Measurements from ENCODE around the gene PSEN1. TPM values are rescaled to one million over a fixed set of nuclear protein-coding genes. Genes with fewer than 3 reads are reported as not detected.

PSEN1 gene
- total and polyA plus RNA-seq, 2 donors (not counting 3 experiments of a cell fraction or from before 2014, with no cell fraction given), result 16.5 to 36.8 TPM

GRCh38 chr14:73234029-73234428 is 97.7 kb downstream of the PSEN1 start:
- DNase-seq (ENCODE audit: low read depth, low spot score) (no peak), FAIRE-seq (no peak)
- no peaks in the 10 kb centered on the region for H4K20me1 ChIP-seq (replicated peaks; ENCODE audit: control insufficient read depth, extremely low read depth, insufficient read depth, low read length)
- H3K4me3 ChIP-seq (replicated peaks in 1 of 3; ENCODE audit: insufficient read depth in 1 of 3, low read depth in 1 of 3, low read length in 3 of 3), result no peak overlapping the region
- no peaks in the 10 kb centered on the region for H3K9me3 ChIP-seq (replicated peaks; ENCODE audit: control insufficient read depth, insufficient read depth, low read length)
- no peak overlapping the region for H3K27ac ChIP-seq (ENCODE audit: insufficient read depth, low read depth, low read length)
- H2AFZ ChIP-seq (ENCODE audit: low read depth, low read length), result no peak overlapping the region
- BruUV-seq (replicated peaks), result no TSS peak
- POLR2A ChIA-PET, result no interaction called here
- intact Hi-C loops (cut with micrococcal nuclease) (no loop called here), dilution Hi-C loops (cut with MboI; ENCODE audit: extremely low pct_ligation_motif_present, low sequenced_read_pairs) (no loop called here)
- H3K36me3 ChIP-seq (ENCODE audit: control insufficient read depth in 2 of 2, extremely low read depth in 1 of 2, insufficient read depth in 2 of 2, low read length in 2 of 2), result no peaks in the 10 kb centered on the region
- H3K27me3 ChIP-seq (ENCODE audit: control insufficient read depth in 2 of 2, insufficient read depth in 2 of 2, low read length in 2 of 2), result peaks cover 5 to 6% of the 10 kb centered on the region in 2 experiments
- H3K4me2 ChIP-seq (ENCODE audit: insufficient read depth, low read length), result no peak overlapping the region
- no peaks in the 10 kb centered on the region for H3K79me2 ChIP-seq (ENCODE audit: control insufficient read depth, insufficient read depth, low read length)
- TF ChIP-seq POLR2A (IDR thresholded peaks at IDR 0.05; ENCODE audit: low read depth, low read length), result no peak
- no peak for TF ChIP-seq EZH2 (IDR thresholded peaks at IDR 0.05; ENCODE audit: borderline replicate concordance, low read depth, low read length, severe bottlenecking)
- no peak for TF ChIP-seq FOS (IDR thresholded peaks at IDR 0.05; ENCODE audit: borderline replicate concordance, insufficient read depth, low read length)
- no peak for TF ChIP-seq MYC (IDR thresholded peaks at IDR 0.05; ENCODE audit: low read depth, low read length)
- TF ChIP-seq POLR2AphosphoS5 (IDR thresholded peaks at IDR 0.05; ENCODE audit: insufficient read depth, low read depth, low read length), result no peak
- TF ChIP-seq, protein P1, sequence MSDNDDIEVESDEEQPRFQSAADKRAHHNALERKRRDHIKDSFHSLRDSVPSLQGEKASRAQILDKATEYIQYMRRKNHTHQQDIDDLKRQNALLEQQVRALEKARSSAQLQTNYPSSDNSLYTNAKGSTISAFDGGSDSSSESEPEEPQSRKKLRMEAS (IDR thresholded peaks at IDR 0.05; ENCODE audit: insufficient read depth, insufficient read length), result no peak
- no peak for TF ChIP-seq CTCF (IDR thresholded peaks at IDR 0.05; ENCODE audit: extremely low read depth in 1 of 2, insufficient read depth in 1 of 2, low read depth in 1 of 2, low read length in 2 of 2)
- no peak for TF ChIP-seq GATA2 (IDR thresholded peaks at IDR 0.05; ENCODE audit: insufficient read depth, insufficient read length, low read depth, low read length)
- no peak for TF ChIP-seq JUN (IDR thresholded peaks at IDR 0.05; ENCODE audit: borderline replicate concordance, insufficient read depth, insufficient read length, low read depth)
- H3K4me1 ChIP-seq (ENCODE audit: control insufficient read depth, extremely low read depth, insufficient read depth, low read length), result peaks cover 29% of the 10 kb centered on the region
- no peak overlapping the region for H3K9ac ChIP-seq (replicated peaks; ENCODE audit: extremely low read depth, insufficient read depth, low read length)
- no peaks in the 10 kb centered on the region for H3K9me1 ChIP-seq (replicated peaks; ENCODE audit: control insufficient read depth, extremely low read depth, insufficient read depth, low read length)
- CTCF ChIA-PET, result no interaction called here

All from endothelial cell of umbilical vein (primary cell).